Skeletal muscle satellite cell (primary cell): Measurements from ENCODE around the gene KLHL36.
"Not testable (repeated sequence)": the region's sequence is repeated elsewhere in the genome, so short reads cannot be mapped to it uniquely, and the experiment has no call there.

Experiments
- H3K27me3 ChIP-seq: 2 replicates; pipeline ENCODE4 v1.7.0; 2013; ENCODE audit warnings: low read length; ENCODE audit not compliant: control insufficient read depth, insufficient read depth
- H3K36me3 ChIP-seq: 2 replicates; pipeline ENCODE4 v1.7.0; 2013; ENCODE audit warnings: mild to moderate bottlenecking, control low read depth, low read length; ENCODE audit not compliant: insufficient read depth
- H3K4me1 ChIP-seq: 2 replicates; pipeline ENCODE4 v1.7.0; 2013; ENCODE audit warnings: low read length; ENCODE audit not compliant: control insufficient read depth, insufficient read depth
- H3K4me2 ChIP-seq: 2 replicates; pipeline ENCODE4 v1.7.0; 2013; ENCODE audit warnings: mild to moderate bottlenecking, low read length
- H3K4me3 ChIP-seq: 2 replicates; pipeline ENCODE4 v1.7.0; 2013; ENCODE audit warnings: low read length
- H3K9ac ChIP-seq: 2 replicates; pipeline ENCODE4 v1.7.0; 2013; ENCODE audit warnings: mild to moderate bottlenecking, low read depth, low read length, moderate library complexity
- H3K9me3 ChIP-seq: replicated peaks from 2 replicates; pipeline ENCODE4 v1.7.0; 2013; ENCODE audit warnings: mild to moderate bottlenecking, control low read depth, low read length

The KLHL36 gene

DNA sequence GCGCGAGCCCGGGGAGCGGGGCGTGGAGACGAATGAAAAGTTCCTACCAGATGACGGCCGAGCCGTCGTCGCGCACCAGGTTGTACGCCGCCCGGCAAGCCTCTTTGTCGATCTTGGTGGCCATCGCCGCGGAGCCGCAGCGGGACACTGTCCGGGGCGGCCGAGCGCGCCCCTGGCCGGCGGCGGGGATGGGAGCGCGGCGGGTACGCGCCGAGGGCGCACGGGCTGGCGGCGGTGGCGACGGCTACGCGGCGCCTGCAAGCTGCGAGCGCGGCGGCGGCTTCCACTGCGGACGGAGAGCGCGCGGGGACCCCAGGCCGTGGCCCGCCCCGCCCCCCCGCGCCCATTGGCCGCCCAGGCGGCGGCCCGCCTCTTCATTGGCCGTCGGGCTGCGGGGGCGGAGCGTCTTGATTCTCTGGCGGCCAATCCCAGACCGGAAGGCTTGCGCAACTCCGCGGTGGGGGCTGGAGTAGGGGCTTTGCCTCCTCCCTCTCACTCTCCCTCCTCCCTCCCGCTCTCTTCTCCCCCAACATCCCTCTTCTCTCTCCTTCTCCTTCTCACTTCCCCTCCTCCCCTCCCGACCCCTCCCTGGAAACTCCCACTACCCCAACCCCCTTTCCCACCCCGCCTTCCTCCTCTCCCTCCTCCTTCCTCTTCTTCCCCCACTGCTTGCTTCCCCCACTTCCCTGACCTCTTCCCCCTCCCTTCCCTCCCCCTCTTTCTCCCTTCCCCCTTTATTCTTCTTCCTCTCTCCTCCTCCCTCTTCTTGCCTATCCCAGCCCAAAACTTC, 30.3 kb upstream of the KLHL36 start, which contains the start of gene COTL1:
Gene COTL1 (minus strand): TSS at position 288 of the 790 bp plus-strand sequence. CDS start 164 bp downstream, at position 124.
- Histone ChIP-seq H3K9me3 (no peaks in the 10 kb centered on the region), H3K4me3 (peak within 1 kb of the TSS; percentile 89), H3K4me1 (peaks cover 29% of the 10 kb centered on the region), H3K36me3 (peaks cover 29% of the 10 kb centered on the region), H3K27me3 (no peaks in the 10 kb centered on the region), H3K4me2 (peak within 1 kb of the TSS; percentile 94), H3K9ac (peak within 1 kb of the TSS; percentile 82)

DNA sequence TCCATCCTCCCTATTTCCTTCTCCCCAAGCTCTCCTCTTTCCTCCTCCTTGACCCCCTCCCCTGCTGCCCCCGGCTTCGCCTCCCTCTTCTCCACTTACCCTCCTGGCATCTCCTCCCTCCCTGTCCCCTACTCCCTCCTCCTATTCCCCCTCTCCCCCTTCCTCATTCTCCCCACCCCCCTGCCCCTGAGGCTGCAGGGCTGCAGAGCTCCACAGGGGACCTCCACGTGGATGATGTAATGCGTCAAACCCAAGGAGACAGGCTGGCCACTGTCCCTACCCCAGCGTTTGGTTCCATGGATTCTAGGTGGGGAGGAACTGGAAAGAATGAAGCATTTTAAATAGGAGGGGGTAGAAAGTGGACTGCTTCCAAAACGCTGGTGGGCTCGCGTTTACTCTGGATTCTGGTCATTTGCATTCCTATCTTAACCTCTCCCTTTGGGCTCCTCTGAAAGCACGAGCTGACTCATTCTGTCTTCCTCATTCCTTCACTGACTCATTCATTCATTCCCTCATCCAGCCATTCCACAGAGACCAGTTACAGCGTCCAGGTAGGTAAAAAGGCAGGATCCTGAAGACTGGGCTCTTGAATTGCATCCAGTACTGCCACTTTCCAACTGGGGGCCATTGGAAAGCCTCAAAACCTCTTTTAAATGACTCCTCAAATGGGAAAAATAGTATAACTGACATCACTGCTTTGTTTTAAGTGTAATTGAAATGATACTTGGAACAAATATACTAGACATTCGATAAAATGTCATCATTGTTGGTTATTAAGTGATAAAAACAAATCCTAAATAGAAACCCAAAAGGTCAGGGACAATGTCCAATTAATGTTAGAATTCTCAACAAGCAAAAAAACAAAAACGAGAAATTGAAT, 29.5 kb upstream of the KLHL36 start:
- peak overlapping the region; percentile 36 for H3K9ac ChIP-seq

GRCh38 chr16:84620913-84621312, 27.4 kb upstream of the KLHL36 start:
- H3K27me3 ChIP-seq, H3K9me3 ChIP-seq, H3K9ac ChIP-seq, H3K4me3 ChIP-seq, H3K4me2 ChIP-seq, H3K36me3 ChIP-seq: not testable (repeated sequence)
- H3K4me1 ChIP-seq: peaks cover 18% of the 10 kb centered on the region

More for the DNA sequence above, 29.5 kb upstream of the KLHL36 start:
- Histone ChIP-seq H3K9me3 (no peaks in the 10 kb centered on the region), H3K27me3 (no peaks in the 10 kb centered on the region), H3K4me2 (peak overlapping the region; percentile 80), H3K36me3 (peaks cover 21% of the 10 kb centered on the region), H3K4me3 (peak overlapping the region; percentile 58), H3K4me1 (peaks cover 29% of the 10 kb centered on the region)

- H3K4me3 ChIP-seq: no peak overlapping the region
- no peak overlapping the region for H3K9ac ChIP-seq
- H3K9me3 ChIP-seq: no peaks in the 10 kb centered on the region
- H3K4me2 ChIP-seq: no peak overlapping the region
- no peaks in the 10 kb centered on the region for H3K27me3 ChIP-seq
- H3K4me1 ChIP-seq: peaks cover 3% of the 10 kb centered on the region
- H3K36me3 ChIP-seq: no peaks in the 10 kb centered on the region
Observed at GRCh38 chr16:84625556-84625955, 22.8 kb upstream of the KLHL36 start.

DNA sequence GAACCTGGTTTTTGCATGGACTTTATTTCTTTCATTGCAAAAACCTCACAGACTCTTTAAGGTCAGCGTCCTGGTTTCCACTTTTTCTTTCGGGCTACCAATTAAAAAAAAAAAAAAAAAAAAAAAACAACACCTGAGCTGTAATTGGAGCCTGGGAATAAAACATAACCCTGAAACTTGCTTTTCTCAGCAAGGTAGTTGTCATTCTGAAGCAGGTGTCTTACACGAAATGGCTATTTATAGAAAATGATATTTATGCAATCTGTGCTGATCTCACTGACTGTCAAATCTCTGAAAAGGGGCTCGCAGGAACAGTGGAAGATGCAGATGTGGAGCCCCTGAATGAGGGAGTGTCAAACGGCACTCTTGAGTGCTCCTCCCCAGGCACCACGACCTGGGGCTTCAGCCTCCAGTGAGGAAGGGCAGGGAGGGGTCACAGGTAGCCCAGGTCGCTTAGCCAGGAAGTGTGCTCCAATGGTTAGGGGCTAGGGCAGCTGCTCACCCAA, 20.0 kb upstream of the KLHL36 start:
- Histone ChIP-seq H3K27me3 (no peaks in the 10 kb centered on the region), H3K9ac (no peak overlapping the region), H3K4me2 (no peak overlapping the region), H3K4me1 (peaks cover under 1% of the 10 kb centered on the region), H3K36me3 (no peaks in the 10 kb centered on the region), H3K4me3 (no peak overlapping the region), H3K9me3 (no peaks in the 10 kb centered on the region)

- H3K4me1 ChIP-seq: peaks cover 8% of the 10 kb centered on the region
- no peak overlapping the region for H3K4me2 ChIP-seq
- H3K9ac ChIP-seq: no peak overlapping the region
- no peaks in the 10 kb centered on the region for H3K9me3 ChIP-seq
- H3K4me3 ChIP-seq: no peak overlapping the region
- no peaks in the 10 kb centered on the region for H3K36me3 ChIP-seq
- no peaks in the 10 kb centered on the region for H3K27me3 ChIP-seq
Observed at GRCh38 chr16:84629580-84629979, 18.7 kb upstream of the KLHL36 start.

- H3K4me2 ChIP-seq: no peak overlapping the region
- no peak overlapping the region for H3K9ac ChIP-seq
- H3K4me3 ChIP-seq: no peak overlapping the region
- no peaks in the 10 kb centered on the region for H3K36me3 ChIP-seq
- H3K4me1 ChIP-seq: peaks cover 8% of the 10 kb centered on the region
- no peaks in the 10 kb centered on the region for H3K27me3 ChIP-seq
- no peaks in the 10 kb centered on the region for H3K9me3 ChIP-seq
Observed at GRCh38 chr16:84630009-84630408, 18.3 kb upstream of the KLHL36 start.

GRCh38 chr16:84630446-84631152, 17.7 kb upstream of the KLHL36 start:
- H3K4me1 ChIP-seq: peaks cover 10% of the 10 kb centered on the region
- no peaks in the 10 kb centered on the region for H3K36me3 ChIP-seq
- H3K4me2 ChIP-seq: no peak overlapping the region
- no peak overlapping the region for H3K9ac ChIP-seq
- no peak overlapping the region for H3K4me3 ChIP-seq
- H3K9me3 ChIP-seq: no peaks in the 10 kb centered on the region
- H3K27me3 ChIP-seq: no peaks in the 10 kb centered on the region

DNA sequence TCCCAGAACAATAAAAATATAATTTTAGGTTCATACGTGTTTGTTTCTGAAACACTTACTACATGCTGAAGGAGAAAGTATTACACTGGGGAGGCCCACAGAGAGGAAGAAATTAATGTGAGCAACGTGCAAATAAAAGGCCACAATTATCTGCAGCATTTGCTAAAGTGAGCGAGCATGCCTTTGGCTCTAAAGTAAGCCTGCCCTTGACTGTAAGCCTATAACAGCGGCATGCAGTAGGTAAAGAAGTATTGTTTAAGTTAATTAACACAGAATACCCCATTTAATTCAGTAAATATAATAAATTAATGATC, 17.2 kb upstream of the KLHL36 start:
- H3K9me3 ChIP-seq: no peaks in the 10 kb centered on the region
- H3K36me3 ChIP-seq: no peaks in the 10 kb centered on the region
- no peak overlapping the region for H3K9ac ChIP-seq
- H3K4me1 ChIP-seq: peaks cover 14% of the 10 kb centered on the region
- no peaks in the 10 kb centered on the region for H3K27me3 ChIP-seq
- no peak overlapping the region for H3K4me3 ChIP-seq
- no peak overlapping the region for H3K4me2 ChIP-seq

DNA sequence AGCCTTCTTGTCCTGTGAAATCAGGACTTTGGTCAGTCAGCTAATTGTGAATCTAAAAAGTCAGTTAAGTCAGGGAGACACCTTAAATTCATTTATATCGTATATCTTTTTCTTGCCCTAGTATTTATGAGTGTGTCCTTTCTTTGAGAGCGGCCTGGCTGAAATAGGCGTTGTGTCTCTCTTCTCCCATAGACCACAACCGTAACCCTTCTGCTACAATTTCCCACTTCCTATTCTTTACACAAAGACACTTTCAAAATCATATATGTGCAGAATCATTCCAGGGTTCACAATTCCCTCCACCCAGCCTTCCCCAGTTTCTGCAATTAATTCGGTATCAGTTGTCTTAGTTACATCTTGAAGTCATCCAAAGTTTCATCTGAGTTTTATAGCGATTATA, 16.4 kb upstream of the KLHL36 start:
- Histone ChIP-seq H3K9ac (no peak overlapping the region), H3K4me2 (no peak overlapping the region), H3K4me1 (peaks cover 14% of the 10 kb centered on the region), H3K27me3 (no peaks in the 10 kb centered on the region), H3K4me3 (no peak overlapping the region), H3K36me3 (no peaks in the 10 kb centered on the region), H3K9me3 (no peaks in the 10 kb centered on the region)

- H3K4me1 ChIP-seq: peaks cover 14% of the 10 kb centered on the region
- not testable (repeated sequence) for H3K9me3 ChIP-seq, H3K27me3 ChIP-seq, H3K4me2 ChIP-seq, H3K9ac ChIP-seq, H3K4me3 ChIP-seq, H3K36me3 ChIP-seq
Observed at GRCh38 chr16:84632862-84633261, 15.4 kb upstream of the KLHL36 start.
